ENCODE measurements around the gene TAX1BP1. TPM values are rescaled to one million over a fixed set of nuclear protein-coding genes. Genes with fewer than 3 reads are reported as not detected.
A peak's percentile ranks its signal among the peaks of the same experiment; 100 is the strongest.

The TAX1BP1 gene
- total RNA-seq = 100 to 1,000 TPM in 1 of 4 donors, 10 to 100 TPM in 3; 64.4 to 109 (median 83.0) TPM

DNA sequence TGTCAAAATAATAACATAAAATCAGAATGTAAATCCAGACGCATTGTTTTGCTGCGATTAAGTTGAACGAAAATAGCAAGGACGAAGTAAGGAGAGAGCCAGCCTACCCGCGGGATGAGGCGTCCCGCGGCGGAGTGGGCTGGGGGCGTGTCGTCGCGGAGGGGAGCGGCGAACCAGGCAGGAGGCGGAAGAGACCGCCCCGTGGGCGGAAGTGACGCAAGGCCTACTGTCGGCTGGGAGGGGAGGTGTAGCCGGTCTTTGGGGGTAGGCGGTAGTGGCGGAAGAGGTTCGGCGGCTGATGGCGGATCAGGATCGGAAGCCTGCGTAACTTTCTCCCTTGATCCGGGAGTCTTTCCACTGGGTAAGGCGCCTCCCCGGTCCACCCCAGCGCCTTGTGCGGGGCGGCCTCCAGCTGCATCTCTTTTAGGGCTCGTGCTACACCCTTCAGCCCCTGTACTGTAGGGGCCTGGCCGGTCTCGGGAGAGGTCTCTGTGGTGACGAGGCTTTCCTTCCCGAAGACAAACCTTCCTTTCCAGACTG, at the start of gene TAX1BP1:
TAX1BP1 (plus strand) TSS at position 254 of the 540 bp plus-strand sequence. CDS start 8,363 bp downstream, outside the sequence.
- TF ChIP-seq, protein P1, sequence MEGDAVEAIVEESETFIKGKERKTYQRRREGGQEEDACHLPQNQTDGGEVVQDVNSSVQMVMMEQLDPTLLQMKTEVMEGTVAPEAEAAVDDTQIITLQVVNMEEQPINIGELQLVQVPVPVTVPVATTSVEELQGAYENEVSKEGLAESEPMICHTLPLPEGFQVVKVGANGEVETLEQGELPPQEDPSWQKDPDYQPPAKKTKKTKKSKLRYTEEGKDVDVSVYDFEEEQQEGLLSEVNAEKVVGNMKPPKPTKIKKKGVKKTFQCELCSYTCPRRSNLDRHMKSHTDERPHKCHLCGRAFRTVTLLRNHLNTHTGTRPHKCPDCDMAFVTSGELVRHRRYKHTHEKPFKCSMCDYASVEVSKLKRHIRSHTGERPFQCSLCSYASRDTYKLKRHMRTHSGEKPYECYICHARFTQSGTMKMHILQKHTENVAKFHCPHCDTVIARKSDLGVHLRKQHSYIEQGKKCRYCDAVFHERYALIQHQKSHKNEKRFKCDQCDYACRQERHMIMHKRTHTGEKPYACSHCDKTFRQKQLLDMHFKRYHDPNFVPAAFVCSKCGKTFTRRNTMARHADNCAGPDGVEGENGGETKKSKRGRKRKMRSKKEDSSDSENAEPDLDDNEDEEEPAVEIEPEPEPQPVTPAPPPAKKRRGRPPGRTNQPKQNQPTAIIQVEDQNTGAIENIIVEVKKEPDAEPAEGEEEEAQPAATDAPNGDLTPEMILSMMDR (IDR thresholded peaks at IDR 0.05) = peak in 1 of 6 experiments; percentile 8
- peak; percentile 96 to 98 for TF ChIP-seq POLR2A (IDR thresholded peaks at IDR 0.05)
- DNase-seq = peak; percentile 92 to 98 (median 96)
- Histone ChIP-seq H3K27ac (peak within 1 kb of the TSS; percentile 98 to 99 (median 98)), H3K9me3 (no peaks in the 10 kb centered on the region), H3K4me1 (peaks cover 0 to 21% (median 2%) of the 10 kb centered on the region in 4 donors), H3K4me3 (peak within 1 kb of the TSS; percentile 78 to 92 (median 84)), H3K36me3 (no peaks in the 10 kb centered on the region), H3K27me3 (no peaks in the 10 kb centered on the region)

DNA sequence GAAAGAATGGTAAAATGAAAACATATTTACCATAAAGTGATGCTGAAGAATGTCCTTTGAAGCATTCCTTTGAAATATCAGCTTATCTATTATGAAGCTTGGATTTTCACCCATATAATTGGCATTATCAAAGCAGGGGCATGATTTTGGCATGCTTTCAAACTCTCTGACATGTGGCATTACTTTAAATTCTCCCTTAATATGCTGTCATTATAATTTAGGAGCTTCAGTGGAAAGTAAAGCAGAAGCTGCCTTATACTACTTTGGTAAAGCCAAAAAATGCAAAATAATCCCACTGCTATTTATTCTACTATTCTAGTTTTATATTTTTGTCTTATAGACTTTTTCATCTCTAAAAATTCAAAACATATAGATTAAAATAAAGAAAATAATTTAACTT, 49.3 kb upstream of the TAX1BP1 start:
- TF ChIP-seq, protein P1 (IDR thresholded peaks at IDR 0.05) = no peak
- TF ChIP-seq POLR2A (IDR thresholded peaks at IDR 0.05) = no peak
- Histone ChIP-seq H3K4me3 (no peak overlapping the region), H3K4me1 (no peaks in the 10 kb centered on the region), H3K36me3 (no peaks in the 10 kb centered on the region), H3K27me3 (no peaks in the 10 kb centered on the region), H3K9me3 (no peaks in the 10 kb centered on the region), H3K27ac (no peak overlapping the region)
- no peak for DNase-seq

DNA sequence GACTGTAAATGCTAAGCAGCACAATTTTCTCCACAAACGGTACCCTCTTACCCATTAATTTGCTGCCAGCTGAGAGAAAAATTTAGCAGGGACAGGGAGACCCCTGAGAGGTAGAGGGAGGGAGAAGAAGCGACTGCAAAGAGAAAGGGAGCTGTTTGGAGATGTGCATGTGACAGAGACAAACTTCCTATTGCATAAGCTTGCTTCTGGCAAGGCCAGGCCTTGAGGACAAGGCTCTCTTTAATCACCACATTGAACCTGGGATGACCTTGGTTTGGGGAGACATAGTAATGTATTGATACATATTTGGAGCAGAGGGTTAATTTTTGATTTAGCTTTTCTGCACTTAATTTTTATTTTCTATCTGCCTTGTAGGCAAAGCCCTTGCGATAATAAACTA, 46.2 kb upstream of the TAX1BP1 start:
- DNase-seq = no peak
- Histone ChIP-seq H3K27ac (no peak overlapping the region), H3K4me1 (peaks cover 0 to 5% (median 0%) of the 10 kb centered on the region in 4 donors), H3K4me3 (no peak overlapping the region), H3K9me3 (no peaks in the 10 kb centered on the region), H3K36me3 (no peaks in the 10 kb centered on the region), H3K27me3 (no peaks in the 10 kb centered on the region)
- TF ChIP-seq, protein P1 (IDR thresholded peaks at IDR 0.05) = no peak
- no peak for TF ChIP-seq POLR2A (IDR thresholded peaks at IDR 0.05)

DNA sequence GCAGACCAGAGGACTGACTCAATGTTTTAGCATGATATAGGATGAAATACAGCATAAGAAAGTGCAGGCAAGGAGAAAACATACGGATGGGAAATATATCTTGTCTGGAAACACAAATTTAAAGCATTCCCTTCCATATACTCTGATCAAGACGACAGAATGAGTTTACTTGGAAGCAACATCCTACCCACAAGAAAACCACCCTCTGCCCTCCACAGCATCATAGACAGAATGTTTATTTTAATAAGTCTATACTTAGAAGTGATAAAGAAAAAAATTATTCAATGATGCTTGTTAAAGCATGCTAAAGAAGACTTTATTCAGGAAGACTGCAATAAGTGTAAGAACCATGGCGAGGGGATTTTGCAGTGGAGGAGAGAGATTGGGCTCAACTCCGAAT, 44.9 kb upstream of the TAX1BP1 start:
- no peaks in the 10 kb centered on the region for H3K27me3 ChIP-seq
- DNase-seq = no peak
- H3K9me3 ChIP-seq = no peaks in the 10 kb centered on the region
- H3K27ac ChIP-seq = no peak overlapping the region
- no peak overlapping the region for H3K4me3 ChIP-seq
- H3K4me1 ChIP-seq = peaks cover 0 to 5% (median 0%) of the 10 kb centered on the region in 4 donors
- TF ChIP-seq, protein P1 (IDR thresholded peaks at IDR 0.05) = no peak
- no peak for TF ChIP-seq POLR2A (IDR thresholded peaks at IDR 0.05)
- no peaks in the 10 kb centered on the region for H3K36me3 ChIP-seq

DNA sequence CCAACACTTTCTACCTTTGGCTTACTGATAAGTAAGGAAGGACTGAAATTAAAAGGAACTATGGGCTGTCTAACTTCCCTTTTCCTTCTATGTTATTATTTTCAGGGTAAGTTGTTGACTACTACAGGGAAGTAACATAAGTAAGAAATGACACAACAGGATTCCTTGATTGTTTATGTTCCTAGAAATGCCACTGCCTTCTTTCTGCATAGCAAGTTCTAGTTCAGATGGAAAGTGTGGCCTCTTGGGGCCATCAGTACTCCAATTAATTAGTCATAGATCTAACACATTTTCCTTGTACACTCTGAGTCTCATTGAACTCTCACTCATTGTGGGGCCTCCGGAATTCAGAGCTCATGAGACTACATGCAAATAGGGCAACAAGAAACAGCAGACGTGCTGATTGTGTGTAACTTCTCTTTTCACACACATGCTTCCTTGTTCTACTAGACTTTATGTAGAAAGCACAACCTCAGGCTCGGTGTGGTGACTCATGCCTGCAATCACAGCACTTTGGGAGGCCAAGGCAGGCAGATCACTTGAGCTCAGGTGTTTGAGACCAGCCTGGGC, 42.0 kb upstream of the TAX1BP1 start:
- H3K36me3 ChIP-seq = no peaks in the 10 kb centered on the region
- no peaks in the 10 kb centered on the region for H3K27me3 ChIP-seq
- peak overlapping the region; percentile 56 to 69 (median 60) for H3K27ac ChIP-seq
- peaks cover 0 to 5% (median 0%) of the 10 kb centered on the region in 4 donors for H3K4me1 ChIP-seq
- H3K4me3 ChIP-seq = no peak overlapping the region
- peak; percentile 54 to 84 (median 61) for DNase-seq
- TF ChIP-seq POLR2A (IDR thresholded peaks at IDR 0.05) = no peak
- TF ChIP-seq, protein P1 (IDR thresholded peaks at IDR 0.05) = no peak
- H3K9me3 ChIP-seq = no peaks in the 10 kb centered on the region
